SK-N-SH (cell line): ENCODE data around the gene POLD3. TPM values are rescaled to one million over a fixed set of nuclear protein-coding genes. Genes with fewer than 3 reads are reported as not detected.

ENCODE experiments used
- CTCF ChIA-PET: fragments of 300-600, 350-600 bp; formaldehyde crosslinking; extraction: SDS; loops from one replicate; lab custom pipeline; 2021; lab: Yijun Ruan, JAX
- POLR2A ChIA-PET: fragments of 350-600 bp; sonication (Branson Sonifier 250); formaldehyde crosslinking; extraction: SDS; loops from one replicate; lab custom pipeline; 2020; ENCODE audit warnings: antibody characterized with exemption, inconsistent platforms; lab: Yijun Ruan, JAX
- DNase-seq: peaks from one replicate; pipeline ENCODE4 v3.0.0; 2012
- H2AFZ ChIP-seq: fragments of 200-600 bp; sonication (generic); 2 replicates; pipeline ENCODE4 v1.8.1; 2016; ENCODE audit warnings: antibody characterized with exemption, mild to moderate bottlenecking, low read depth
- H3F3A ChIP-seq: fragments of 200-600 bp; sonication (generic); replicated peaks from 2 replicates; pipeline ENCODE3; 2016; ENCODE audit warnings: antibody characterized with exemption, mild to moderate bottlenecking; ENCODE audit not compliant: insufficient read depth
- H3K27ac ChIP-seq, 2 experiments: fragments of 200-500 bp in 1 of 2; fragments of 200-600 bp in 1 of 2; sonication (Bioruptor generic) in 1 of 2; sonication (generic), shearing (Covaris generic) in 1 of 2; 2 replicates each; pipeline versions ENCODE4 v1.5.1 to v1.6.1; 2014 to 2016; ENCODE audit warnings: low read depth in 2 of 2, inconsistent platforms in 1 of 2, low read length in 1 of 2, mild to moderate bottlenecking in 1 of 2, mixed read lengths in 1 of 2
- H3K27me3 ChIP-seq: fragments of 200-600 bp; sonication (generic), shearing (Covaris generic); 2 replicates; pipeline ENCODE4 v1.6.1; 2016; ENCODE audit warnings: mixed run types; ENCODE audit not compliant: insufficient read depth
- H3K36me3 ChIP-seq, 2 experiments: fragments of 200-500 bp in 1 of 2; fragments of 200-600 bp in 1 of 2; sonication (Bioruptor generic) in 1 of 2; sonication (generic) in 1 of 2; replicated peaks in 1 of 2; 2 replicates each; pipeline versions ENCODE3 to v1.5.1; 2014 to 2016; ENCODE audit warnings: low read length in 1 of 2, mild to moderate bottlenecking in 1 of 2; ENCODE audit not compliant: insufficient read depth in 2 of 2, control insufficient read depth in 1 of 2
- H3K4me1 ChIP-seq, 2 experiments: fragments of 200-500 bp in 1 of 2; fragments of 200-600 bp in 1 of 2; sonication (Bioruptor generic) in 1 of 2; sonication (generic), shearing (Covaris generic) in 1 of 2; 2 replicates each; pipeline versions ENCODE4 v1.5.1 to v1.6.1; 2014 to 2016; ENCODE audit warnings: low read depth in 1 of 2, low read length in 1 of 2, mixed run types in 1 of 2; ENCODE audit not compliant: insufficient read depth in 2 of 2, control insufficient read depth in 1 of 2
- H3K4me2 ChIP-seq: fragments of 200-600 bp; sonication (generic), shearing (Covaris generic); 2 replicates; pipeline ENCODE4 v1.6.1; 2017; ENCODE audit warnings: mixed run types
- H3K4me3 ChIP-seq, 2 experiments: fragments of 200-500 bp in 1 of 2; fragments of 200-600 bp in 1 of 2; sonication (Bioruptor generic) in 1 of 2; sonication (generic), shearing (Covaris generic) in 1 of 2; 2 replicates each; pipeline versions ENCODE4 v1.5.1 to v1.8.1; 2014 to 2016; ENCODE audit warnings: low read depth in 2 of 2, inconsistent platforms in 1 of 2, low read length in 1 of 2, mild to moderate bottlenecking in 1 of 2, mixed read lengths in 1 of 2, moderate library complexity in 1 of 2
- H3K79me2 ChIP-seq: fragments of 200-600 bp; sonication (generic); 2 replicates; pipeline ENCODE4 v1.8.1; 2017; ENCODE audit warnings: mild to moderate bottlenecking; ENCODE audit not compliant: insufficient read depth
- H3K9ac ChIP-seq: fragments of 200-600 bp; sonication (generic); 2 replicates; pipeline ENCODE4 v1.6.1; 2017; ENCODE audit warnings: mixed run types
- H3K9me2 ChIP-seq: fragments of 200-600 bp; sonication (generic); 2 replicates; pipeline ENCODE4 v1.6.1; 2017; ENCODE audit warnings: mixed run types
- H3K9me3 ChIP-seq: fragments of 200-600 bp; sonication (generic); 2 replicates; pipeline ENCODE4 v1.6.1; 2017; ENCODE audit warnings: mixed run types, mild to moderate bottlenecking, moderate library complexity
- H4K20me1 ChIP-seq: fragments of 200-600 bp; sonication (generic); 2 replicates; pipeline ENCODE4 v1.6.1; 2017; ENCODE audit warnings: mild to moderate bottlenecking, mixed run types; ENCODE audit not compliant: insufficient read depth
- CHD2 ChIP-seq: fragments of 150-350 bp; IDR thresholded peaks from 2 replicates; pipeline ENCODE4 v1.6.1; 2018; ENCODE audit warnings: low read length; ENCODE audit not compliant: partially characterized antibody
- CTCF ChIP-seq: fragments of 200-600 bp; sonication (generic); IDR thresholded peaks from 2 replicates; pipeline ENCODE4 v1.6.1; 2017; ENCODE audit warnings: antibody characterized with exemption, mild to moderate bottlenecking, moderate library complexity
- ELF1 ChIP-seq: IDR thresholded peaks from 2 replicates; pipeline ENCODE4 v1.4.0; 2012
- EZH2phosphoT487 ChIP-seq: fragments of 200-600 bp; sonication (generic); IDR thresholded peaks from 2 replicates; pipeline ENCODE4 v1.6.1; 2017; ENCODE audit warnings: low read depth, mixed run types, mild to moderate bottlenecking, antibody characterized with exemption, moderate library complexity, borderline replicate concordance
- FOXM1 ChIP-seq: IDR thresholded peaks from 2 replicates; pipeline ENCODE4 v1.4.0; 2012; ENCODE audit warnings: low read depth, mild to moderate bottlenecking
- GABPA ChIP-seq: IDR thresholded peaks from 2 replicates; pipeline ENCODE4 v1.4.0; 2012; ENCODE audit warnings: low read depth, mild to moderate bottlenecking
- MAX ChIP-seq: IDR thresholded peaks from 2 replicates; pipeline ENCODE4 v1.4.0; 2012; ENCODE audit warnings: low read depth
- MEF2A ChIP-seq: IDR thresholded peaks from 2 replicates; pipeline ENCODE4 v1.4.0; 2012; ENCODE audit warnings: low read depth, borderline replicate concordance
- NRF1 ChIP-seq: IDR thresholded peaks from 2 replicates; pipeline ENCODE4 v1.6.1; 2012; ENCODE audit warnings: low read depth, mild to moderate bottlenecking, low read length
- POLR2AphosphoS5 ChIP-seq: IDR thresholded peaks from 2 replicates; pipeline ENCODE4 v1.6.1; 2012; ENCODE audit warnings: low read depth, low read length
- RAD21 ChIP-seq: IDR thresholded peaks from 2 replicates; pipeline ENCODE4 v1.6.1; 2012; ENCODE audit warnings: mild to moderate bottlenecking, low read length
- SMC3 ChIP-seq: IDR thresholded peaks from 2 replicates; pipeline ENCODE4 v1.6.1; 2012; ENCODE audit warnings: low read depth, low read length, improper control_type of control experiment
- YY1 ChIP-seq: IDR thresholded peaks from 2 replicates; pipeline ENCODE4 v1.4.0; 2012; ENCODE audit warnings: low read depth, mild to moderate bottlenecking
- WGBS: methylation state at CpG from one replicate; pipeline ENCODE4 v1.1.6; 2017; ENCODE audit warnings: low lambda C conversion rate; 5-methylcytosine and 5-hydroxymethylcytosine counted together
- polyA plus RNA-seq, 3 experiments: library from polyadenylated mRNA; depleted of rRNA; stranded (reverse); fragments of >200 nt; gene quantifications; 2 replicates each; pipeline ENCODE4 v1.2.3, GENCODE V29; 2012
- TF ChIP-seq, protein P1 (sequence below): IDR thresholded peaks from 2 replicates; pipeline ENCODE4; 2012

Gene POLD3
- polyA plus RNA-seq, 1 of the 3 experiments (the other 2 are of a cell fraction) = 7.9 TPM

DNA sequence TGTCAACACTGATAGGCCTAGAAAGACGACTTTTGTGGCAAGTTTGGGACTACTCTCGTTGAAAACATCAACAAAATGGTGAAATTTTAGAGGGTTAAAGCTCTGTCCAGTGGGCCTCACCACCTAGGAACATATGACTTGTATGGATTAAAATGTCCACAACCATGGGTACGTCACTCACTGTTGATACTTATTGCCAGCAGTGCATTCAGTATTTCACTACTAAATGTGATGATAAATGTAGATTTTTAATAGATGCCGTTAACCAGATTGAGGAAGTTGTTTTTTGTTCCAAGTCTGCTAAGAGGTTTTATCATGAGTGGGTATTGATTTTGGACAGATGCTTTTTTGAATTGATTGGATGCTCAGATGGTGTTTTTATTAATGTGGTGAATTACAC lies 33.7 kb downstream of the POLD3 start:
- H3K9me2 ChIP-seq = no peaks in the 10 kb centered on the region
- no peak overlapping the region for H3K9ac ChIP-seq
- 97% methylated on average over 4 of the region's 4 CpGs for WGBS
- ChIA-PET CTCF (interaction anchor here (0.9 to 1.3 kb wide), 2 partner anchors 8 to 56 kb away, joined by 3 read pairs; no protein-coding TSS in a partner anchor), POLR2A (no interaction called here)
- peaks cover 30 to 36% of the 10 kb centered on the region in 2 experiments for H3K36me3 ChIP-seq
- H3K4me1 ChIP-seq = no peaks in the 10 kb centered on the region
- no peak overlapping the region for H2AFZ ChIP-seq
- H3F3A ChIP-seq = peaks cover 4% of the 10 kb centered on the region
- no peak overlapping the region for H3K27ac ChIP-seq
- no peaks in the 10 kb centered on the region for H3K79me2 ChIP-seq
- no peaks in the 10 kb centered on the region for H3K9me3 ChIP-seq
- H3K4me2 ChIP-seq = no peak overlapping the region
- TF ChIP-seq RAD21 (no peak), NRF1 (no peak)
- TF ChIP-seq, all 33 proteins: peak for 0
- Histone ChIP-seq H3K4me3 (no peak overlapping the region), H3K27me3 (no peaks in the 10 kb centered on the region), H4K20me1 (no peaks in the 10 kb centered on the region)
- no peak for DNase-seq

DNA sequence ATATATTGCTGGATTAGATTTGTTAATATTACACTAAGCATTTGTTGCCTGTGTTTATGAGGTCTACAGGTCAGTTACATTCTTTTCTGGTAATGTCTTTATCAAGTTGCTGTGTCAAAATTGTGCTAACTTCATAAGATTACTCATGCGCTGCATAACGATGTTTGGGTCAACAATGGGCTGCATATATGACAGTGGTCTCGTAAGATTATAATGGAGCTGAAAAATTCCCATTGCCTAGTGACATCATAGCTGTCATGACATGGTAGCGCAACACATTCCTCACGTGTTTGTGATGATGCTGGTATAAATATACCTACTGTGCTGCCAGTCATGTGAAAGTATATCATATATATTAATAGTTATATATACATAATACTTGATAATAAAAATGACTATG lies 34.2 kb downstream of the POLD3 start:
- ChIA-PET POLR2A (no interaction called here), CTCF (interaction anchor here (1.2 to 1.3 kb wide), 2 partner anchors 56 to 76 kb away, joined by 3 read pairs; no protein-coding TSS in a partner anchor)
- Histone ChIP-seq H4K20me1 (no peaks in the 10 kb centered on the region), H3K4me1 (no peaks in the 10 kb centered on the region), H3K4me2 (no peak overlapping the region), H3K9me2 (no peaks in the 10 kb centered on the region), H3K79me2 (no peaks in the 10 kb centered on the region), H3K36me3 (peaks cover 30 to 34% of the 10 kb centered on the region in 2 experiments), H3K27ac (no peak overlapping the region), H3K27me3 (no peaks in the 10 kb centered on the region), H2AFZ (no peak overlapping the region), H3K9ac (no peak overlapping the region), H3F3A (peaks cover 4% of the 10 kb centered on the region), H3K4me3 (no peak overlapping the region), H3K9me3 (no peaks in the 10 kb centered on the region)
- TF ChIP-seq YY1 (no peak), FOXM1 (no peak), MEF2A (no peak), ELF1 (no peak), EZH2phosphoT487 (no peak), POLR2AphosphoS5 (no peak), GABPA (no peak), CTCF (no peak), MAX (no peak), SMC3 (no peak), CHD2 (no peak)
- TF ChIP-seq, protein P1, sequence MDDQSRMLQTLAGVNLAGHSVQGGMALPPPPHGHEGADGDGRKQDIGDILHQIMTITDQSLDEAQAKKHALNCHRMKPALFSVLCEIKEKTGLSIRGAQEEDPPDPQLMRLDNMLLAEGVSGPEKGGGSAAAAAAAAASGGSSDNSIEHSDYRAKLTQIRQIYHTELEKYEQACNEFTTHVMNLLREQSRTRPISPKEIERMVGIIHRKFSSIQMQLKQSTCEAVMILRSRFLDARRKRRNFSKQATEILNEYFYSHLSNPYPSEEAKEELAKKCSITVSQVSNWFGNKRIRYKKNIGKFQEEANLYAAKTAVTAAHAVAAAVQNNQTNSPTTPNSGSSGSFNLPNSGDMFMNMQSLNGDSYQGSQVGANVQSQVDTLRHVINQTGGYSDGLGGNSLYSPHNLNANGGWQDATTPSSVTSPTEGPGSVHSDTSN = no peak
- 96% methylated on average over 5 of the region's 5 CpGs for WGBS
- no peak for DNase-seq
